Activated CD4-positive, alpha-beta T cell treated with anti-CD3 and anti-CD28 coated beads for 48 hours (primary cell): Measurements from ENCODE around the gene MBNL1.

Source experiments
- DNase-seq: peaks from one replicate; pipeline ENCODE4 v3.0.0-alpha.2; 2020

Gene MBNL1

GRCh38 chr3:152299249-152299976 lies 30.7 kb downstream of the MBNL1 start:
- DNase-seq = no peak

- no peak for DNase-seq
Measured at GRCh38 chr3:152300029-152300731, 31.5 kb downstream of the MBNL1 start.

GRCh38 chr3:152301745-152302181 lies 33.0 kb downstream of the MBNL1 start:
- no peak for DNase-seq

GRCh38 chr3:152302521-152303021 lies 33.8 kb downstream of the MBNL1 start:
- no peak for DNase-seq

GRCh38 chr3:152304160-152304559 lies 35.4 kb downstream of the MBNL1 start:
- DNase-seq = no peak

- DNase-seq = no peak
Measured at GRCh38 chr3:152305075-152305474, 36.3 kb downstream of the MBNL1 start.

- DNase-seq = no peak
Measured at GRCh38 chr3:152307829-152308474, 39.2 kb downstream of the MBNL1 start.

GRCh38 chr3:152308475-152308844 lies 39.7 kb downstream of the MBNL1 start:
- DNase-seq = no peak

- DNase-seq = no peak
Measured at GRCh38 chr3:152309031-152309430, 40.3 kb downstream of the MBNL1 start.

- DNase-seq = no peak
Measured at GRCh38 chr3:152309535-152310307, 41.0 kb downstream of the MBNL1 start.

- no peak for DNase-seq
Measured at GRCh38 chr3:152313430-152313829, 44.7 kb downstream of the MBNL1 start.

- DNase-seq = no peak
Measured at GRCh38 chr3:152313914-152314313, 45.2 kb downstream of the MBNL1 start.

GRCh38 chr3:152314677-152315353 lies 46.1 kb downstream of the MBNL1 start:
- DNase-seq = no peak

- no peak for DNase-seq
Measured at GRCh38 chr3:152315623-152316022, 46.9 kb downstream of the MBNL1 start.

- DNase-seq = no peak
Measured at GRCh38 chr3:152316318-152316717, 47.6 kb downstream of the MBNL1 start.

GRCh38 chr3:152317184-152317583 lies 48.5 kb downstream of the MBNL1 start:
- DNase-seq = no peak

- DNase-seq = no peak
Measured at GRCh38 chr3:152317956-152318355, 49.2 kb downstream of the MBNL1 start.

GRCh38 chr3:152318512-152318911 lies 49.8 kb downstream of the MBNL1 start:
- no peak for DNase-seq

- no peak for DNase-seq
Measured at GRCh38 chr3:152319256-152319655, 50.5 kb downstream of the MBNL1 start.

GRCh38 chr3:152319831-152320617 lies 51.3 kb downstream of the MBNL1 start:
- no peak for DNase-seq

GRCh38 chr3:152321200-152321954 lies 52.6 kb downstream of the MBNL1 start:
- no peak for DNase-seq
